ENCODE measurements around the gene KLHL26.

Gene KLHL26

DNA sequence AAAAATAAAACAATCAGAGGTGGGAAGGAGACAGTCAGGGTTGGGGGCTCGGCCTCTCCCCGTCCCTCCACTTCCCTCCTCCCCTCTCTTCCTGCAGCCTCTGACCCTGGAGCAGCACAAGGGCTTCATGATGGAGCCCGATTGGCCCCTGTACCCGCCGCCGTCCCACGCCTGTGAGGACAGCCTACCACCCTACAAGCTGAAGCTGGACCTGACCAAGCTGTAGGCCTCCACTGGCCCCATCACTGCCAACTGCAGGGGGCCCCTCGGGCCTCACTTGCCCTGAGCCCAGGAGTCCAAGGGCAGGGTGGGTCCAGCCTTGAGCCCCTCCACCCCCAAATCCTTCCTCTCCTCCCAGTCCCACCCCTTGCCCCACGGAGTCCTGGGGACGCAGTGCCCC lies 16.5 kb upstream of the KLHL26 start:
- TF ChIP-seq, protein P1, sequence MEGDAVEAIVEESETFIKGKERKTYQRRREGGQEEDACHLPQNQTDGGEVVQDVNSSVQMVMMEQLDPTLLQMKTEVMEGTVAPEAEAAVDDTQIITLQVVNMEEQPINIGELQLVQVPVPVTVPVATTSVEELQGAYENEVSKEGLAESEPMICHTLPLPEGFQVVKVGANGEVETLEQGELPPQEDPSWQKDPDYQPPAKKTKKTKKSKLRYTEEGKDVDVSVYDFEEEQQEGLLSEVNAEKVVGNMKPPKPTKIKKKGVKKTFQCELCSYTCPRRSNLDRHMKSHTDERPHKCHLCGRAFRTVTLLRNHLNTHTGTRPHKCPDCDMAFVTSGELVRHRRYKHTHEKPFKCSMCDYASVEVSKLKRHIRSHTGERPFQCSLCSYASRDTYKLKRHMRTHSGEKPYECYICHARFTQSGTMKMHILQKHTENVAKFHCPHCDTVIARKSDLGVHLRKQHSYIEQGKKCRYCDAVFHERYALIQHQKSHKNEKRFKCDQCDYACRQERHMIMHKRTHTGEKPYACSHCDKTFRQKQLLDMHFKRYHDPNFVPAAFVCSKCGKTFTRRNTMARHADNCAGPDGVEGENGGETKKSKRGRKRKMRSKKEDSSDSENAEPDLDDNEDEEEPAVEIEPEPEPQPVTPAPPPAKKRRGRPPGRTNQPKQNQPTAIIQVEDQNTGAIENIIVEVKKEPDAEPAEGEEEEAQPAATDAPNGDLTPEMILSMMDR (IDR thresholded peaks at IDR 0.05; ENCODE audit: low read depth, low read length, missing control alignments), result no peak
- no peak overlapping the region for H3K4me3 ChIP-seq (ENCODE audit: low read depth, low read length)
- no peak for DNase-seq (ENCODE audit: low read depth)

DNA sequence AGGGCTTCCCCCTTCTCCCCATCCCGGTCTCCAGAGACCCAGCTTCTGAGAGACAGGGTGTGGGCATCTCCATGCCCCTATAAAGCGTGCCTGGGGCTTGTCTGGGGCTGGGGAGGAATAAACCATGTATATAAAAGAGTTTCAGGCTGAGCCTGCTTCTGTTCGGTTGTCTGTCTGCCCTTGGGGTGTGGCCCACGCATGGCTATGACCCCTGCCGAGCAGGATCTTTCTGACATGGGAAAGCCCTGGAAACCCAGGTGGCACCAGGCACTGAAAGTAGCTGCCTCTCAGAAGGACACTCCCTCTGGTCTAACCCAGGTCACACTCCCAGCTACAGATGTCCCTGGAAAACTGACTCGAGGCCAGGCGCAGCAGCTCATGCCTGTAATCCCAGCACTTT lies 15.9 kb upstream of the KLHL26 start:
- DNase-seq (ENCODE audit: low read depth), result no peak
- TF ChIP-seq, protein P1 (IDR thresholded peaks at IDR 0.05; ENCODE audit: low read depth, low read length, missing control alignments), result no peak
- no peak overlapping the region for H3K4me3 ChIP-seq (ENCODE audit: low read depth, low read length)

DNA sequence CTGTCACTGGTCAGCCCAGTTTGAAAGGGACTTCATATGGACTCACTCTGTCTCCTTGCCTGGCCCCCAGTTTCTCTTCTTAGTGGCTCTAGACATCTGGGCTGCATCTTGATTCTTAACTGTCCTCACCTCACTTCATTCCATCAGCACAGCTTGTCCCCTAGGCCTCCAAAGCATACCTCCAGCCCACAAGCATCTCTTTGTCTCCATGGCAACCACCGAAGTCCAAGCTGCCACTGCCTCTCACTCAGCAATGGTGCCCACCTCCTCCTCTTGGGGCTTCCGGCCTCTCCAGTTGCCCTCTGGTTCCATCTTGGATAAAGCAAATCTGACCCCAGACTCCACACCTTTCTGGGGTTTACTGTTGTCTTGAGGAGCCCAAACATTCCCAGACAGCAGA lies 9.9 kb upstream of the KLHL26 start:
- DNase-seq (ENCODE audit: low read depth), result no peak
- TF ChIP-seq, protein P1 (IDR thresholded peaks at IDR 0.05; ENCODE audit: low read depth, low read length, missing control alignments), result no peak
- no peak overlapping the region for H3K4me3 ChIP-seq (ENCODE audit: low read depth, low read length)

DNA sequence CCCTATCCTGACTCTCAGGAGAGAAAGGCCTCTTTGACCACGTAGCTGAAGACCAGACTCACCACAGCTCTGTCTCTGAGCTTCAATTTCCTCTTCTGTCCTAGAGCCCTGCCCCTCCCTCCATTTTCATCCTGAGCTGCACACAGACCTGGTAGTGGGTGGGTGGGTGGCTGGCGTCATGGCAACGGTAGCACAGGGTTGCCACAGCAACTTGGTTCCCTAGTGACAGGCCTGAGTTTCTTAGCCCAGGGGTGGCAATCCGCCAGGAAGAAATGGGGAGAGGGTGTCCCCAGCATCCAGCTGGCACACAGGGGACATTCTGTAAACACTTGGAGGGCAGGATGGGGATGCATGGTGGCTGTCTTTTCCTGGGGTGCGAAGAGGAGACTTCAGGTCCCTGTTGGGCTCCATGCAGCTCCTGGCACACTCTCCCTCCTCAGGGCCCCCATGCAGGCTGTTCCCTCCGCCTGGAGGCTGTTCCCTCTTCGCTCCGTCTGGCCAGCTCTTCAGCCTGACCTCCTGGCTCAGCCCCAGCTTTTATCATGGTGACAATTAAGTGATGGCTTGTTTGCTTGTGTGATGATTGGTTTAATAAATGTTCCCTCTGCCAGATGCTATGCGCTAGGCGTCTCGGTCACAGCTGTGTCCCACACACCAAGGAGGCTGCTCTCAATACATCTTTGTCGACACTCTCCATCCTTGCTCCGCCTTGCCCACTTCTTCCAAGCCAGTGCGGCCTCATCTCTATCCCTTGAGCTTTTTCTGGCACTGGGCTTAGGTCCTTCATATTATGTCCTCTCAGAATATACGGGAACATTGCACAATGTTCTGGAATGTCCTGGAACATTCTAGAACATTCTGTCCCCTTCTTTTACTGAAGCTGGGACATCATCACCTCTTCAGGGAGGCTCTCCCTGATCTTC lies 7.4 kb upstream of the KLHL26 start:
- DNase-seq (ENCODE audit: low read depth), result no peak
- TF ChIP-seq, protein P1 (IDR thresholded peaks at IDR 0.05; ENCODE audit: low read depth, low read length, missing control alignments), result no peak
- H3K4me3 ChIP-seq (ENCODE audit: low read depth, low read length), result no peak overlapping the region

DNA sequence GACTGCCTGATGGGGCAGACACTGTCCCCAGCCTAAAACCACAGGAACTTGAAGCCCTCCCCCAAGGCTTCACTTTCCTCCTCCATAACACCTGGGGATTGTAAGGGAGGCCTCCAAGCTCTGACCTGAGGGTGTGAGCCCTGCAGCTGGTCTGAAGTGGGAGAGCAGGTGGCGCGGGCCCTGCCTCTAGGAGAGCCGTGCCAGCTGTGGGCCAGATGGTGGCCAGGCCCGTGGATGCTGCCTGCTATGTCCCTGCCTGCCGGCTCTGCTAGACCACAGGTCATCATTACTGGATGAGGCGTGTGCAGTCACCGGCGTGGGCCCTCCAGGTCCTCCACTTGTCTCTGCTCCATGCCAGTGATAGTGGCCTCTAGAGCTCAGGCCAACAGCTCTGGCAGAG lies 3.5 kb upstream of the KLHL26 start:
- DNase-seq (ENCODE audit: low read depth), result no peak
- H3K4me3 ChIP-seq (ENCODE audit: low read depth, low read length), result no peak overlapping the region

DNA sequence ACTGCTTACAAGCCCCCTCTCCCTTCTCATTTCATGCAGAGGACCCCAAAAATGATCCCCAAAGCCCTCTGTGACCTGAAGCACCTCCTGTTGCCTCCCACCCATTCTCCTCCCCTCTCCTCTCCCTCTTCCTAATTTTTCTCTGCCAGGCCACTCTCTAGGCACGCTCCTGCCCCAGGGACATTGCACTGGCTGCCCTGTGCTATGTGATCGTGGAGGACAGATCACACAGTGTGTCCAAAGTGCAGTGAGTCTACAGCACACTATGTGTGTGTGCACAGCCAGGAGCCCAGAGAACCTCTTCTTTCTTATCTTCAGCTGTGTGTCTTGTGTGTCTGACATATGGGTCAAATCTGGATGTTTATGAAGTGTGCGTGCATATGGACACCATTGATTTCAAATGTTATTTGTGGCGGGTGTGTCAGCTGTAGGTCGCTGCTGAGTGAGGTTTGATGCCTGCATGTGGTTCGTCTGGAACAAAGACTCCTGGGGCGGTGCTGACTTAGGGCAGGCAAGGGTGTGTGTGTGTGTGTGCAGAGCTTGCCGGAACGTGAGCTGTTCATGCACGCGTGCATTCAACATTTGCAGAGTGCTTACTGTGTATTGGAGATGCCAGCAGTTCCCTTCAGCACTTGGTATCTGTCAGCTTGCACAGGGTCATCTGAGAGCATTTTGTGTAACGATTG lies 2.1 kb upstream of the KLHL26 start:
- no peak overlapping the region for H3K4me3 ChIP-seq (ENCODE audit: low read depth, low read length)
- TF ChIP-seq, protein P1 (IDR thresholded peaks at IDR 0.05; ENCODE audit: low read depth, low read length, missing control alignments), result no peak
- no peak for DNase-seq (ENCODE audit: low read depth)

More for the DNA sequence above, 3.5 kb upstream of the KLHL26 start:
- TF ChIP-seq, protein P1 (IDR thresholded peaks at IDR 0.05; ENCODE audit: low read depth, low read length, missing control alignments), result no peak

All from GM12864 (cell line).